HCT116 (cell line): Measurements from ENCODE around the gene APOL4. TPM values are rescaled to one million over a fixed set of nuclear protein-coding genes. Genes with fewer than 3 reads are reported as not detected.

Experiments used
- ATAC-seq: fragments of 200-7000 bp; cut with Tn5 transposase; 2 replicates; pipeline ENCODE4 v1.9.1; 2020; ENCODE audit warnings: mild to moderate bottlenecking, moderate library complexity
- BruUV-seq: library from RNA; stranded (reverse); fragments of 400-500 nt; replicated peaks from 2 replicates; lab custom pipeline; 2021; lab: Mats Ljungman, UMichigan
- CTCF ChIA-PET: fragments of 300-600 bp; sonication (Branson Sonifier 250); formaldehyde crosslinking; loops from one replicate; lab custom pipeline; 2021; ENCODE audit warnings: antibody characterized with exemption; lab: Charles Lee
- POLR2A ChIA-PET: fragments of 300-600, 350-600 bp; sonication (Branson Sonifier 250); formaldehyde crosslinking; loops from one replicate; lab custom pipeline; 2021; ENCODE audit warnings: antibody characterized with exemption; lab: Charles Lee
- RAD21 ChIA-PET, 2 experiments: fragments of 300-600 bp; sonication (Branson Sonifier 250); formaldehyde crosslinking; loops; one replicate each; lab custom pipeline; 2023; ENCODE audit warnings: low total read pairs in 2 of 2; ENCODE audit not compliant: uncharacterized antibody in 2 of 2, unreplicated experiment in 2 of 2, low non-redundant PET in 1 of 2; lab: Charles Lee
- DNase-seq: peaks from one replicate; pipeline ENCODE4 v3.0.0-alpha.2; 2010; ENCODE audit warnings: low read depth, low spot score
- H2AFZ ChIP-seq: fragments of 200-600 bp; shearing (Covaris generic), sonication (generic); 2 replicates; pipeline ENCODE4 v1.6.1; 2017; ENCODE audit warnings: low read depth, mixed run types, mixed read lengths, antibody characterized with exemption, low read length; ENCODE audit not compliant: poor library complexity, severe bottlenecking
- H3K27ac ChIP-seq: 2 replicates; pipeline ENCODE4 v1.5.1; 2012; ENCODE audit warnings: low read depth, low read length
- H3K27me3 ChIP-seq: fragments of 200-600 bp; sonication (generic); 2 replicates; pipeline ENCODE4 v1.6.1; 2016; ENCODE audit warnings: mixed run types, low read length, mixed read lengths; ENCODE audit not compliant: insufficient read depth
- H3K36me3 ChIP-seq, 2 experiments: fragments of 200-500 bp in 1 of 2; fragments of 200-600 bp in 1 of 2; sonication (Bioruptor generic) in 1 of 2; sonication (generic) in 1 of 2; 2 replicates each; pipeline versions ENCODE4 v1.5.1 to v1.6.1; 2014 to 2016; ENCODE audit warnings: low read length in 2 of 2, inconsistent platforms in 1 of 2, mixed read lengths in 1 of 2, mixed run types in 1 of 2; ENCODE audit not compliant: insufficient read depth in 2 of 2, control insufficient read depth in 1 of 2
- H3K4me1 ChIP-seq, 2 experiments: fragments of 200-600 bp in 1 of 2; sonication (generic) in 1 of 2; 2 replicates each; pipeline versions ENCODE4 v1.5.1 to v1.6.1; 2012 to 2017; ENCODE audit warnings: low read length in 2 of 2, inconsistent platforms in 1 of 2, mild to moderate bottlenecking in 1 of 2, mixed read lengths in 1 of 2, mixed run types in 1 of 2, moderate library complexity in 1 of 2; ENCODE audit not compliant: insufficient read depth in 2 of 2, control insufficient read depth in 1 of 2
- H3K4me2 ChIP-seq: fragments of 200-600 bp; sonication (generic); 2 replicates; pipeline ENCODE4 v1.6.1; 2017; ENCODE audit warnings: mixed run types, low read length, mixed read lengths
- H3K4me3 ChIP-seq, 2 experiments: fragments of 200-600 bp in 1 of 2; sonication (generic) in 1 of 2; replicated peaks in 1 of 2; 2 replicates each; pipeline ENCODE4 v1.5.1; 2011 to 2016; ENCODE audit warnings: low read length in 2 of 2, control low read depth in 1 of 2, low read depth in 1 of 2, mild to moderate bottlenecking in 1 of 2, mixed read lengths in 1 of 2, mixed run types in 1 of 2
- H3K79me2 ChIP-seq: fragments of 200-600 bp; sonication (generic); 2 replicates; pipeline ENCODE4 v1.6.1; 2017; ENCODE audit warnings: mild to moderate bottlenecking, mixed run types, low read length, moderate library complexity, mixed read lengths; ENCODE audit not compliant: insufficient read depth
- H3K9ac ChIP-seq: fragments of 200-600 bp; sonication (generic); 2 replicates; pipeline ENCODE4 v1.6.1; 2016; ENCODE audit warnings: low read length, mixed read lengths
- H3K9me2 ChIP-seq: fragments of 200-600 bp; sonication (generic), shearing (Covaris generic); 2 replicates; pipeline ENCODE4 v1.6.1; 2017; ENCODE audit warnings: mixed run types, mild to moderate bottlenecking, moderate library complexity; ENCODE audit not compliant: insufficient read depth
- H3K9me3 ChIP-seq, 2 experiments: fragments of 200-500 bp in 1 of 2; fragments of 200-600 bp in 1 of 2; sonication (Bioruptor generic) in 1 of 2; sonication (generic) in 1 of 2; 2 replicates each; pipeline ENCODE4 v1.6.1; 2014 to 2017; ENCODE audit warnings: low read length in 2 of 2, mixed read lengths in 2 of 2, inconsistent platforms in 1 of 2, low read depth in 1 of 2, mild to moderate bottlenecking in 1 of 2, mixed run types in 1 of 2, moderate library complexity in 1 of 2; ENCODE audit not compliant: control insufficient read depth in 1 of 2, insufficient read depth in 1 of 2
- H4K20me1 ChIP-seq: fragments of 200-600 bp; sonication (generic), shearing (Covaris generic); 2 replicates; pipeline ENCODE4 v1.6.1; 2017; ENCODE audit warnings: mixed run types, mild to moderate bottlenecking, moderate library complexity; ENCODE audit not compliant: insufficient read depth
- CEBPB ChIP-seq: IDR thresholded peaks from 2 replicates; pipeline ENCODE4 v1.6.1; 2012; ENCODE audit warnings: low read depth
- CTCF ChIP-seq, 3 experiments: fragments of 200-600 bp in 1 of 3; sonication (generic) in 1 of 3; IDR thresholded peaks in 2 of 3; conservative IDR thresholded peaks in 1 of 3; 2 replicates each; pipeline ENCODE4 v1.5.1; 2012 to 2017; ENCODE audit warnings: low read depth in 2 of 3, low read length in 2 of 3, antibody characterized with exemption in 1 of 3, borderline replicate concordance in 1 of 3, control low read depth in 1 of 3, mild to moderate bottlenecking in 1 of 3, mixed read lengths in 1 of 3, mixed run types in 1 of 3, moderate library complexity in 1 of 3; ENCODE audit not compliant: insufficient read depth in 1 of 3
- EGR1 ChIP-seq: IDR thresholded peaks from 2 replicates; pipeline ENCODE4 v1.6.1; 2012; ENCODE audit warnings: low read depth
- EZH2phosphoT487 ChIP-seq: fragments of 200-600 bp; IDR thresholded peaks from 2 replicates; pipeline ENCODE4 v1.6.1; 2018; ENCODE audit warnings: antibody characterized with exemption, borderline replicate concordance
- POLR2A ChIP-seq: IDR thresholded peaks from 2 replicates; pipeline ENCODE4 v1.7.0; 2011; ENCODE audit warnings: borderline replicate concordance; ENCODE audit not compliant: insufficient read depth, insufficient read length; ENCODE audit errors: extremely low read depth
- POLR2AphosphoS5 ChIP-seq: IDR thresholded peaks from 2 replicates; pipeline ENCODE4 v1.6.1; 2011; ENCODE audit warnings: mild to moderate bottlenecking, low read depth, low read length, moderate library complexity
- REST ChIP-seq: IDR thresholded peaks from 2 replicates; pipeline ENCODE4 v1.6.1; 2012; ENCODE audit warnings: low read depth
- SP1 ChIP-seq: IDR thresholded peaks from 2 replicates; pipeline ENCODE4 v1.6.1; 2012; ENCODE audit warnings: low read depth
- ZBTB33 ChIP-seq: IDR thresholded peaks from 2 replicates; pipeline ENCODE4 v1.6.1; 2011; ENCODE audit warnings: mild to moderate bottlenecking, low read length, moderate library complexity; ENCODE audit not compliant: insufficient replicate concordance; ENCODE audit errors: extremely low read depth
- ZFX ChIP-seq: fragments of 450-650 bp; IDR thresholded peaks from 2 replicates; pipeline ENCODE4 v1.6.1; 2017
- intact Hi-C: fragments of 100-400 bp; cut with micrococcal nuclease; formaldehyde crosslinking; loops from 2 replicates; pipeline ENCODE4 v1.10.0; 2022
- total RNA-seq: library from RNA; stranded (reverse); gene quantifications from one replicate; pipeline ENCODE4 v1.2.1, GENCODE V29; 2021; ENCODE audit not compliant: unreplicated experiment

Gene APOL4
- total RNA-seq, 1 experiment from 2014 or later: not detected

- TF ChIP-seq CTCF (IDR thresholded peaks at IDR 0.05 in 2 of 3, conservative IDR thresholded peaks at IDR 0.05 in 1 of 3; ENCODE audit: borderline replicate concordance in 1 of 3, insufficient read depth in 1 of 3, low read depth in 2 of 3, low read length in 2 of 3): no peak
- H3K9ac ChIP-seq: no peak within 1 kb of the TSS
- H3K27ac ChIP-seq: no peak within 1 kb of the TSS
- ATAC-seq (no peak), DNase-seq (no peak)
- H3K9me2 ChIP-seq: no peaks in the 10 kb centered on the region
- peaks cover 0 to 3% of the 10 kb centered on the region in 2 experiments; a peak in 1 of 4 replicates for H3K4me1 ChIP-seq
- no TSS peak for BruUV-seq
- ChIA-PET RAD21 (interaction anchor here in 1 of 2 experiments (0.5 kb wide), 1 partner anchor 965 kb away, joined by 5 read pairs; no protein-coding TSS in a partner anchor), POLR2A (no interaction called here), CTCF (no interaction called here)
- H3K4me2 ChIP-seq: no peak within 1 kb of the TSS
- no peak within 1 kb of the TSS for H3K4me3 ChIP-seq
- H3K36me3 ChIP-seq: no peaks in the 10 kb centered on the region
- no peak within 1 kb of the TSS for H2AFZ ChIP-seq
- intact Hi-C loops: no loop called here
- H3K9me3 ChIP-seq: no peaks in the 10 kb centered on the region
- no peaks in the 10 kb centered on the region for H4K20me1 ChIP-seq
- H3K27me3 ChIP-seq: peaks cover 4% of the 10 kb centered on the region; the same call in 1 of the 2 replicates
- no peaks in the 10 kb centered on the region for H3K79me2 ChIP-seq
These were observed 41.1 kb downstream of the APOL4 start, which contains the start of gene APOL3 for GRCh38 chr22:36160499-36160942. Gene APOL3 (minus strand): TSS chr22:36160755. CDS start chr22:36149055, 11,700 bp downstream.

- Histone ChIP-seq H3K4me2 (no peak overlapping the region), H3K9me3 (no peaks in the 10 kb centered on the region), H3K36me3 (no peaks in the 10 kb centered on the region), H3K27ac (no peak overlapping the region), H3K9me2 (no peaks in the 10 kb centered on the region), H3K79me2 (no peaks in the 10 kb centered on the region), H3K4me1 (peaks cover 0 to 3% of the 10 kb centered on the region in 2 experiments; a peak in 1 of 4 replicates), H3K27me3 (no peaks in the 10 kb centered on the region), H4K20me1 (no peaks in the 10 kb centered on the region), H3K4me3 (no peak overlapping the region), H2AFZ (no peak overlapping the region), H3K9ac (no peak overlapping the region)
- POLR2A ChIA-PET: no interaction called here
- RAD21 ChIA-PET: no interaction called here
- no TSS peak for BruUV-seq
- intact Hi-C loops: no loop called here
- DNase-seq (no peak), ATAC-seq (no peak)
- CTCF ChIA-PET: no interaction called here
- TF ChIP-seq REST: no peak
- TF ChIP-seq CEBPB: no peak
- no peak for TF ChIP-seq POLR2A
- no peak for TF ChIP-seq POLR2AphosphoS5
- no peak for TF ChIP-seq EZH2phosphoT487
- no peak for TF ChIP-seq ZFX
- no peak for TF ChIP-seq EGR1
- no peak for TF ChIP-seq ZBTB33
- TF ChIP-seq SP1: no peak
These were observed 44.8 kb downstream of the APOL4 start for GRCh38 chr22:36156515-36157419.
